ENCODE measurements around the gene NAIF1.
"Not testable (repeated sequence)": the region's sequence is repeated elsewhere in the genome, so short reads cannot be mapped to it uniquely, and the experiment has no call there.

GRCh38 chr9:128111726-128112125, 44.6 kb upstream of the NAIF1 start:
- not testable (repeated sequence) for TF ChIP-seq ZNF274 (IDR thresholded peaks at IDR 0.05; ENCODE audit: insufficient read depth, insufficient read length); CTCF (IDR thresholded peaks at IDR 0.05 in 2 of 3, conservative IDR thresholded peaks at IDR 0.05 in 1 of 3; ENCODE audit: control insufficient read depth in 2 of 3, extremely low read depth in 1 of 3, insufficient read depth in 1 of 3, low read depth in 3 of 3, low read length in 3 of 3); SP1 (IDR thresholded peaks at IDR 0.05; ENCODE audit: low read depth, low read length); NFIC (IDR thresholded peaks at IDR 0.05; ENCODE audit: low read depth, low read length); EED (IDR thresholded peaks at IDR 0.05; ENCODE audit: low read depth); POLR2AphosphoS5 (IDR thresholded peaks at IDR 0.05; ENCODE audit: low read length); BRCA1 (IDR thresholded peaks at IDR 0.05; ENCODE audit: low read depth, low read length); POLR2AphosphoS2 (IDR thresholded peaks at IDR 0.05; ENCODE audit: low read depth, low read length); TAF1 (IDR thresholded peaks at IDR 0.05; ENCODE audit: borderline replicate concordance, low read depth, low read length); NBN (IDR thresholded peaks at IDR 0.05); MAX (IDR thresholded peaks at IDR 0.05; ENCODE audit: low read depth, low read length); POLR2A (IDR thresholded peaks at IDR 0.05; ENCODE audit: low read depth, low read length)
